AG04450 (cell line): ENCODE data around the gene GDPD2. TPM values are rescaled to one million over a fixed set of nuclear protein-coding genes. Genes with fewer than 3 reads are reported as not detected.

Experiments
- CTCF ChIA-PET: fragments of 300-600, 350-600 bp; formaldehyde crosslinking; extraction: SDS; loops from one replicate; lab custom pipeline; 2022; ENCODE audit warnings: antibody characterized with exemption, inconsistent platforms; lab: Charles Lee
- POLR2A ChIA-PET: fragments of 350-600 bp; formaldehyde crosslinking; extraction: SDS; loops from one replicate; lab custom pipeline; 2021; ENCODE audit warnings: antibody characterized with exemption, inconsistent platforms; lab: Yijun Ruan, JAX
- DNase-seq: peaks from one replicate; pipeline ENCODE4 v3.0.0-alpha.2; 2011; ENCODE audit warnings: low read depth, low spot score
- H3K27ac ChIP-seq: one replicate; pipeline ENCODE4 v1.5.1; 2012; ENCODE audit warnings: low read depth, low read length, control low read depth
- H3K27me3 ChIP-seq: one replicate; pipeline ENCODE4 v1.6.0; 2012; ENCODE audit warnings: low read length; ENCODE audit not compliant: control insufficient read depth, insufficient read depth
- H3K4me3 ChIP-seq: 2 replicates; pipeline ENCODE4 v1.5.1; 2011; ENCODE audit warnings: mild to moderate bottlenecking, low read depth, low read length, control low read depth
- H3K9me3 ChIP-seq: 2 replicates; pipeline ENCODE4 v1.5.1; 2012; ENCODE audit warnings: low read length; ENCODE audit not compliant: control insufficient read depth, insufficient read depth
- CTCF ChIP-seq: IDR thresholded peaks from 2 replicates; pipeline ENCODE4 v1.5.1; 2011; ENCODE audit warnings: low read depth, low read length, control low read depth, inconsistent platforms
- polyA plus RNA-seq: library from polyadenylated mRNA; depleted of rRNA; stranded (reverse); fragments of >200 nt; gene quantifications from 2 replicates; pipeline ENCODE4 v1.2.3, GENCODE V29; 2011

Gene GDPD2
- polyA plus RNA-seq, 1 experiment, result not detected

DNA sequence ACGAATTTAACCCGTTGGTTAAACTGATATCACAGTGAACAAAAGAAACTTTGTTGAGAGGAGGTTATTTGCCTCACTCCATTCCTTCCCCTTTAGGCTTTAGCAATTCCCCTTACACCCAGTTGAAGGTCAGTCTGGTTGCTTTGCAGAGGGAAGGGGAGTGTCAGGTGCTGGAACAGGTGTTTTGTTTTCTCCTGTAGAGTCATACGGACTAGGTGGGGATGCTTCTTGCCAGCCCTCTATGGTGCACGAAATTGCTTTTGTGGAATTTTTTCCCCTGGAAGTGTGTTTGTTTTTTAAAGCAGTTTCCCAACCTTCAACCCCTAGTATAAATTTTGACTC, 54.6 kb downstream of the GDPD2 start:
- DNase-seq, result no peak
- Histone ChIP-seq H3K27ac (peak overlapping the region; percentile 92), H3K27me3 (no peaks in the 10 kb centered on the region), H3K9me3 (no peaks in the 10 kb centered on the region), H3K4me3 (no peak overlapping the region; the same call in 1 of the 2 replicates)
- CTCF ChIA-PET, result interaction anchor here (1.4 to 1.9 kb wide), 3 partner anchors 26 to 344 kb away, joined by 3 to 6 read pairs (median 5); partner anchors contain the start of gene IGBP1
- TF ChIP-seq CTCF, result no peak
- POLR2A ChIA-PET, result no interaction called here

DNA sequence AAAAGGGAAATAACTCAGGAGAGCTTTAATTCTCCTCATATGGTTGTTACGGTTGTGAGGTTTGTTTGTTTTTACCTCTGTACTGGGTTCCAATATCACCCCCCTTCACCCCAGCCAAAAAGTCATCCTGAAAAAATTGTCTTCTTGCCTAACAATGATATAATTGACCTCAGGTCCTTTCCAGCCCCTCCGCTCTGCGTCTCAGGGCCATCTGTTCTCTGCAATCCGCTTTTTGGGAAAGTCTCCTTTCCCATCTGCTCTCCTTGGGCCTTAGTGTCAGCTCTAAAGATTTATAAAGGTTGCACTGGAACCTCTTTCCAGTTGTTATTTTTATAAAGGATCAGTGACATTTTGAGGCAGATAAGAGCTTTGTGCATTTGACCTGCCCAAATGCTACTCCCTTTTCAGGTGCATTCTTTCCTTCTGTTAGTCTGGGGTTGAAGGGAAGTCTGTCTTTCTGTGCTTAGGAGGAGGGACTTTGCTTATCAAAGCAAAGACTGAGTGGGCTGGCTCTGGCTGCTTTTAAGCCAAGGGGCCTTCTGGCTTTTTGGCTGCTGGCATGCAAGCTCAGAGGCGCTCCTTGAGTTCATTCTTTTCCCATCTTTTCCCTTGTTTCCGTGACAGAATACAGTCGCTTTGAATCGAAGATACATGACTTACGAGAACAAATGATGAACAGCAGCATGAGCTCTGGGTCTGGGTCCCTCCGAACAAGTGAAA, 55.6 kb downstream of the GDPD2 start:
- CTCF ChIA-PET, result interaction anchor here (0.6 to 1.9 kb wide), 4 partner anchors 14 to 345 kb away, joined by 5 to 7 read pairs (median 6); partner anchors contain the start of gene IGBP1
- no peak overlapping the region for H3K4me3 ChIP-seq
- no peaks in the 10 kb centered on the region for H3K9me3 ChIP-seq
- no peak for TF ChIP-seq CTCF
- peak overlapping the region; percentile 78 for H3K27ac ChIP-seq
- DNase-seq, result no peak
- POLR2A ChIA-PET, result no interaction called here
- H3K27me3 ChIP-seq, result no peaks in the 10 kb centered on the region

DNA sequence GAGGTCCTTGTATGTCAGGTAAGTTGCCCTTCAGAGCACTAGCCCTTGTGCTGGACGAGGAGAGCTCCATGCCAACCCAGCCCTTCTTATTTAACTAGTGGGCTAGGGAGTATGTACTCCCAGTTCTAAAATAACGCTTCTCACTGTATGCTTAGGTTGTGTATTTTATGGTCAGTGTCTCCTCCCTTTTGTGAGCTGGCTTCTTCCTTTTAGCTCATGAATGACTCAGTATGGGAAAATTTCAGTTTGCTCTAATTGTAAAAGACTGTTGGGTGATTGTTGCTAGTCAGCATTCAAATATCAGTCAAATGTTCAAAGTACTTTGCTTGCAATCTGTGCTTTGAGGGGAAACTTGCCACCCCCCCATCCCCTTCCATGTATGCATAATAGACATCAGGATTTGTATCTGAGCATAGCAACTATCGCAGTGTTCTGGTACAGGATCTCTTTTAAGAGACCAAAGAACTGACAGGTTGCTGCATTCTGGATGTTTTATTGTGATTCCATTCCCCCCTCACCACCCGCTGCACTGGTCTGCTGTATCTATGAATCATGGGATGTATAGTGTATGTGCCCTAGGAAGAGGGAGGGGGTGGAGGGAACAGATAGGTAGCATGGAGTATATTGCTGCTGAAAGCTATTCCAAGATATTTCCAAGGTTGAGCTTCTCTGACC, 56.3 kb downstream of the GDPD2 start:
- Histone ChIP-seq H3K9me3 (no peaks in the 10 kb centered on the region), H3K27ac (peak overlapping the region; percentile 78), H3K4me3 (no peak overlapping the region; the same call in 1 of the 2 replicates), H3K27me3 (no peaks in the 10 kb centered on the region)
- ChIA-PET CTCF (interaction anchor here (0.6 to 1.9 kb wide), 4 partner anchors 15 to 346 kb away, joined by 5 to 7 read pairs (median 6); partner anchors contain the start of gene IGBP1), POLR2A (no interaction called here)
- no peak for TF ChIP-seq CTCF
- DNase-seq, result peak; percentile 29

GRCh38 chrX:70479922-70480659, 57.0 kb downstream of the GDPD2 start:
- Histone ChIP-seq H3K4me3 (no peak overlapping the region), H3K27me3 (no peaks in the 10 kb centered on the region), H3K27ac (peak overlapping the region; percentile 78), H3K9me3 (no peaks in the 10 kb centered on the region)
- TF ChIP-seq CTCF, result no peak
- ChIA-PET CTCF (interaction anchor here (1.1 to 1.9 kb wide), 3 partner anchors 25 to 347 kb away, joined by 3 to 7 read pairs (median 5); partner anchors contain the start of gene IGBP1), POLR2A (no interaction called here)
- no peak for DNase-seq
